Body of pancreas (tissue), 4 donors: ENCODE measurements around the gene CWH43.
"Not testable (repeated sequence)": the region's sequence is repeated elsewhere in the genome, so short reads cannot be mapped to it uniquely, and the experiment has no call there.

Experiments used
- POLR2A ChIP-seq, 3 donors: fragments of 450-650 bp; IDR thresholded peaks; one replicate each; pipeline ENCODE4 v1.6.1; 2016; ENCODE audit warnings: antibody characterized with exemption in 3 of 3, mild to moderate bottlenecking in 2 of 3
- TF ChIP-seq, protein P1 (sequence below), 7 experiments: fragments of 450-650 bp in 4 of 7; fragments of 200-600 bp in 3 of 7; sonication (generic) in 3 of 7; IDR thresholded peaks; one replicate each; pipeline ENCODE4 v1.5.1; 2016 to 2019; ENCODE audit warnings: antibody characterized with exemption in 7 of 7

DNA sequence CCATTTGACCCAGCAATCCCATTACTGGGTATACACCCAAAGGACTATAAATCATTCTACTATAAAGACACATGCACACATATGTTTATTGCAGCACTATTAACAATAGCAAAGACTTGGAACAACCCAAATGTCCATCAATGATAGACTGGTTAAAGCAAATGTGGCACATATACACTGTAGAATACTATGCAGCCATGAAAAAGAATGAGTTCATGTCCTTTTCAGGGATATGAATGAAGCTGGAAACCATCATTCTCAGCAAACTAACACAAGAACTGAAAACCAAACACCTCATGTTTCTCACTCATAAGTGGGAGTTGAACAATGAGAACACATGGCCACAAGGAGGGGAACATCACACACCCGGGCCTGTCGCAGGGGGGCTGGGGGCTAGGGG lies 2.1 kb upstream of the CWH43 start:
- TF ChIP-seq POLR2A (IDR thresholded peaks at IDR 0.05), result not testable (repeated sequence)
- TF ChIP-seq, protein P1, sequence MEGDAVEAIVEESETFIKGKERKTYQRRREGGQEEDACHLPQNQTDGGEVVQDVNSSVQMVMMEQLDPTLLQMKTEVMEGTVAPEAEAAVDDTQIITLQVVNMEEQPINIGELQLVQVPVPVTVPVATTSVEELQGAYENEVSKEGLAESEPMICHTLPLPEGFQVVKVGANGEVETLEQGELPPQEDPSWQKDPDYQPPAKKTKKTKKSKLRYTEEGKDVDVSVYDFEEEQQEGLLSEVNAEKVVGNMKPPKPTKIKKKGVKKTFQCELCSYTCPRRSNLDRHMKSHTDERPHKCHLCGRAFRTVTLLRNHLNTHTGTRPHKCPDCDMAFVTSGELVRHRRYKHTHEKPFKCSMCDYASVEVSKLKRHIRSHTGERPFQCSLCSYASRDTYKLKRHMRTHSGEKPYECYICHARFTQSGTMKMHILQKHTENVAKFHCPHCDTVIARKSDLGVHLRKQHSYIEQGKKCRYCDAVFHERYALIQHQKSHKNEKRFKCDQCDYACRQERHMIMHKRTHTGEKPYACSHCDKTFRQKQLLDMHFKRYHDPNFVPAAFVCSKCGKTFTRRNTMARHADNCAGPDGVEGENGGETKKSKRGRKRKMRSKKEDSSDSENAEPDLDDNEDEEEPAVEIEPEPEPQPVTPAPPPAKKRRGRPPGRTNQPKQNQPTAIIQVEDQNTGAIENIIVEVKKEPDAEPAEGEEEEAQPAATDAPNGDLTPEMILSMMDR (IDR thresholded peaks at IDR 0.05), result not testable (repeated sequence)
